SU-DHL-6 (cell line): ENCODE measurements around the gene SWT1.

Source experiments
- H2AFZ ChIP-seq: fragments of 200-600 bp; sonication (generic); 2 replicates; pipeline ENCODE4 v1.6.1; 2014; ENCODE audit warnings: low read depth, mild to moderate bottlenecking, moderate library complexity, mixed read lengths, antibody characterized with exemption, low read length; ENCODE audit not compliant: severe bottlenecking
- H3F3A ChIP-seq: fragments of 200-600 bp; shearing (Covaris generic); 2 replicates; pipeline ENCODE4 v1.6.0; 2016; ENCODE audit warnings: antibody characterized with exemption, mild to moderate bottlenecking; ENCODE audit not compliant: insufficient read depth
- H3K27ac ChIP-seq: fragments of 200-600 bp; sonication (generic); 2 replicates; pipeline ENCODE4 v1.5.1; 2016; ENCODE audit warnings: low read depth, mild to moderate bottlenecking, low read length, moderate library complexity, mixed read lengths
- H3K27me3 ChIP-seq: fragments of 200-600 bp; sonication (generic), shearing (Covaris generic); 2 replicates; pipeline ENCODE4 v1.6.0; 2014; ENCODE audit warnings: mild to moderate bottlenecking, low read length
- H3K36me3 ChIP-seq: fragments of 200-600 bp; sonication (generic); 2 replicates; pipeline ENCODE4 v1.6.1; 2014; ENCODE audit warnings: mild to moderate bottlenecking, low read length, mixed read lengths
- H3K4me2 ChIP-seq: fragments of 300-600, 200-600 bp; shearing (Covaris generic), sonication (generic); 2 replicates; pipeline ENCODE4 v1.6.0; 2014; ENCODE audit warnings: low read length, low read depth, mild to moderate bottlenecking; ENCODE audit not compliant: poor library complexity, severe bottlenecking
- H3K4me3 ChIP-seq: fragments of 200-600 bp; sonication (generic); 2 replicates; pipeline ENCODE4 v1.5.1; 2014; ENCODE audit warnings: antibody characterized with exemption, low read length, mild to moderate bottlenecking, mixed read lengths; ENCODE audit not compliant: insufficient read depth, poor library complexity, severe bottlenecking
- H3K79me2 ChIP-seq: fragments of 200-600 bp; sonication (generic); 2 replicates; pipeline ENCODE4 v1.6.1; 2014; ENCODE audit warnings: mild to moderate bottlenecking, low read length, moderate library complexity; ENCODE audit not compliant: insufficient read depth
- H3K9ac ChIP-seq: fragments of 200-600 bp; sonication (generic); 2 replicates; pipeline ENCODE4 v1.7.0; 2014; ENCODE audit warnings: mild to moderate bottlenecking, low read length
- H3K9me2 ChIP-seq: fragments of 200-600 bp; sonication (generic); replicated peaks from 2 replicates; pipeline ENCODE4 v1.6.1; 2014; ENCODE audit warnings: low read length; ENCODE audit not compliant: insufficient read depth
- H3K9me3 ChIP-seq: fragments of 200-600 bp; sonication (generic); 2 replicates; pipeline ENCODE4 v1.6.1; 2014; ENCODE audit warnings: low read length, mixed read lengths; ENCODE audit not compliant: insufficient read depth
- H4K20me1 ChIP-seq: fragments of 200-600 bp; sonication (generic); 2 replicates; pipeline ENCODE4 v1.6.1; 2014; ENCODE audit warnings: low read depth, mild to moderate bottlenecking, antibody characterized with exemption, low read length, moderate library complexity, mixed read lengths
- CTCF ChIP-seq: fragments of 200-600 bp; sonication (generic); IDR thresholded peaks from one replicate; pipeline ENCODE4 v1.5.1; 2017; ENCODE audit warnings: antibody characterized with exemption, mild to moderate bottlenecking, low read length, moderate library complexity; ENCODE audit not compliant: insufficient read depth, poor library complexity, severe bottlenecking
- EZH2phosphoT487 ChIP-seq: fragments of 200-600 bp; sonication (generic), shearing (Covaris generic); conservative IDR thresholded peaks from 2 replicates; pipeline ENCODE4 v1.6.1; 2018; ENCODE audit warnings: mild to moderate bottlenecking, antibody characterized with exemption, low read length, moderate library complexity, mixed read lengths

SWT1 gene

GRCh38 chr1:185311589-185312225 is 154.7 kb downstream of the SWT1 start:
- Histone ChIP-seq H3K36me3 (peaks cover 44% of the 10 kb centered on the region), H3F3A (no peaks in the 10 kb centered on the region), H3K9me3 (no peaks in the 10 kb centered on the region), H3K27me3 (no peaks in the 10 kb centered on the region), H2AFZ (no peak overlapping the region), H3K4me2 (peak overlapping the region; percentile 92), H3K9ac (no peak overlapping the region), H3K27ac (no peak overlapping the region), H3K4me3 (no peak overlapping the region), H4K20me1 (peaks cover 58% of the 10 kb centered on the region), H3K79me2 (peaks cover 88% of the 10 kb centered on the region), H3K9me2 (no peaks in the 10 kb centered on the region)
- TF ChIP-seq EZH2phosphoT487 (no peak), CTCF (no peak)

GRCh38 chr1:185312361-185313138 is 155.6 kb downstream of the SWT1 start:
- Histone ChIP-seq H3K36me3 (peaks cover 35% of the 10 kb centered on the region), H3K4me3 (peak overlapping the region; percentile 95), H4K20me1 (peaks cover 58% of the 10 kb centered on the region), H3K9ac (no peak overlapping the region; the same call in 1 of the 2 replicates), H3F3A (peaks cover 2% of the 10 kb centered on the region; the same call in 1 of the 2 replicates), H3K79me2 (peaks cover 91% of the 10 kb centered on the region), H3K27ac (no peak overlapping the region), H3K4me2 (peak overlapping the region; percentile 92), H3K27me3 (no peaks in the 10 kb centered on the region), H3K9me2 (no peaks in the 10 kb centered on the region), H2AFZ (no peak overlapping the region), H3K9me3 (no peaks in the 10 kb centered on the region)
- no peak for TF ChIP-seq EZH2phosphoT487
- no peak for TF ChIP-seq CTCF

- H4K20me1 ChIP-seq = peaks cover 52% of the 10 kb centered on the region
- TF ChIP-seq CTCF = no peak
- TF ChIP-seq EZH2phosphoT487 = no peak
- H3K9me3 ChIP-seq = no peaks in the 10 kb centered on the region
- H3K36me3 ChIP-seq = peaks cover 17% of the 10 kb centered on the region
- peaks cover 75% of the 10 kb centered on the region for H3K79me2 ChIP-seq
- H3K27ac ChIP-seq = no peak overlapping the region
- H3K4me3 ChIP-seq = peak overlapping the region; percentile 95
- no peaks in the 10 kb centered on the region for H3K9me2 ChIP-seq
- no peaks in the 10 kb centered on the region for H3K27me3 ChIP-seq
- H3K4me2 ChIP-seq = peak overlapping the region; percentile 92
- peak overlapping the region; percentile 100 for H3K9ac ChIP-seq
- H3F3A ChIP-seq = peaks cover 9% of the 10 kb centered on the region
- H2AFZ ChIP-seq = no peak overlapping the region
These were observed 157.4 kb downstream of the SWT1 start for GRCh38 chr1:185314411-185314810.
